Breast epithelium (tissue), 4 donors: Measurements from ENCODE around the gene ALDH5A1. TPM values are rescaled to one million over a fixed set of nuclear protein-coding genes. Genes with fewer than 3 reads are reported as not detected.

Experiments
- DNase-seq, 2 donors: peaks; one replicate each; pipeline ENCODE4 v3.0.0-alpha.2; 2019; ENCODE audit warnings: low spot score in 2 of 2
- H3K27ac ChIP-seq, 2 donors: fragments of 200-600 bp; sonication (generic) in 1 of 2; one replicate each; pipeline ENCODE4 v1.5.1; 2016 to 2019; ENCODE audit warnings: mild to moderate bottlenecking in 1 of 2
- H3K27me3 ChIP-seq, 2 donors: fragments of 200-600 bp; sonication (generic) in 1 of 2; one replicate each; pipeline versions ENCODE4 v1.5.1 to v1.6.0; 2017 to 2019; ENCODE audit warnings: control low read depth in 1 of 2, mild to moderate bottlenecking in 1 of 2
- H3K36me3 ChIP-seq: fragments of 200-600 bp; one replicate; pipeline ENCODE4 v1.5.1; 2019
- H3K4me1 ChIP-seq, 2 donors: fragments of 200-600 bp; sonication (generic); one replicate each; pipeline ENCODE4 v1.5.1; 2016 to 2019; ENCODE audit warnings: control low read depth in 1 of 2
- H3K4me3 ChIP-seq, 3 donors: fragments of 200-600 bp; sonication (generic); 1 replicate in 2 of 3; 2 replicates in 1 of 3; pipeline ENCODE4 v1.5.1; 2016 to 2019; ENCODE audit warnings: mild to moderate bottlenecking in 3 of 3, moderate library complexity in 2 of 3
- H3K9me3 ChIP-seq, 2 donors: fragments of 200-600 bp; sonication (generic) in 1 of 2; one replicate each; pipeline ENCODE4 v1.5.1; 2016 to 2019; ENCODE audit warnings: control low read depth in 1 of 2
- POLR2A ChIP-seq: fragments of 450-650 bp; IDR thresholded peaks from one replicate; pipeline ENCODE4 v1.6.1; 2016; ENCODE audit warnings: antibody characterized with exemption, mild to moderate bottlenecking, moderate library complexity
- POLR2AphosphoS5 ChIP-seq, 3 donors: sonication (generic); formaldehyde crosslinking; IDR thresholded peaks; one replicate each; pipeline ENCODE4 v1.6.1; 2017; ENCODE audit warnings: antibody characterized with exemption in 3 of 3
- intact Hi-C: fragments of 100-400 bp; cut with DNase I; formaldehyde crosslinking; loops from one replicate; pipeline ENCODE4 v1.15.1; 2023; ENCODE audit warnings: low total_unique reads
- total RNA-seq, 3 donors: library from RNA; depleted of rRNA; stranded (reverse); fragments of >200 nt; gene quantifications; one replicate each; pipeline ENCODE4 v1.1.0, GENCODE V29; 2016
- TF ChIP-seq, protein P1 (sequence below), 3 donors: fragments of 450-650 bp; IDR thresholded peaks; one replicate each; pipeline ENCODE4 v1.5.1; 2016 to 2017; ENCODE audit warnings: antibody characterized with exemption in 3 of 3, mild to moderate bottlenecking in 3 of 3, moderate library complexity in 3 of 3

The ALDH5A1 gene
- total RNA-seq, 3 donors from 2014 or later: 3.9 to 6.4 (median 6.1) TPM

DNA sequence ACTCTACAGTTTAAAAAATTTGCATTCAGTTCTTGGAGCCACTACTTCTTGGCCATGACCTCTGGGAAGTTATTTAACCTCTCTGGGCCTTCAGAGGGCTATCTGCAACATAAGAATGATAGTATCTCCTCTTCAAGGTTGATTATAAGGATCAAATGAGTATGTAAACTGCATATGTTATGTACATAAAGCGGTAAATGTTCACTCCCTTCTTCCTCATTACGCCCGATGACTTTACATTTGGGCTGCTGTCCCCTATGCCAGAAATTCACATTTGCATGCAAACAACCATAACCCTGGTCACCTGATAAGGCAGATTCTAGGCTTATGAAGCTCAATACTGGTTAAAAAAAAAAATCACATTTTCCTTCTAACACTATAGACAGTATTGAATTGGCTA, 50.4 kb downstream of the ALDH5A1 start:
- Histone ChIP-seq H3K9me3 (no peaks in the 10 kb centered on the region), H3K36me3 (no peaks in the 10 kb centered on the region), H3K27ac (no peak overlapping the region), H3K4me3 (no peak overlapping the region), H3K27me3 (peaks cover 0 to 5% of the 10 kb centered on the region in 2 donors), H3K4me1 (no peaks in the 10 kb centered on the region)
- DNase-seq: no peak
- intact Hi-C loops: no loop called here
- TF ChIP-seq, protein P1, sequence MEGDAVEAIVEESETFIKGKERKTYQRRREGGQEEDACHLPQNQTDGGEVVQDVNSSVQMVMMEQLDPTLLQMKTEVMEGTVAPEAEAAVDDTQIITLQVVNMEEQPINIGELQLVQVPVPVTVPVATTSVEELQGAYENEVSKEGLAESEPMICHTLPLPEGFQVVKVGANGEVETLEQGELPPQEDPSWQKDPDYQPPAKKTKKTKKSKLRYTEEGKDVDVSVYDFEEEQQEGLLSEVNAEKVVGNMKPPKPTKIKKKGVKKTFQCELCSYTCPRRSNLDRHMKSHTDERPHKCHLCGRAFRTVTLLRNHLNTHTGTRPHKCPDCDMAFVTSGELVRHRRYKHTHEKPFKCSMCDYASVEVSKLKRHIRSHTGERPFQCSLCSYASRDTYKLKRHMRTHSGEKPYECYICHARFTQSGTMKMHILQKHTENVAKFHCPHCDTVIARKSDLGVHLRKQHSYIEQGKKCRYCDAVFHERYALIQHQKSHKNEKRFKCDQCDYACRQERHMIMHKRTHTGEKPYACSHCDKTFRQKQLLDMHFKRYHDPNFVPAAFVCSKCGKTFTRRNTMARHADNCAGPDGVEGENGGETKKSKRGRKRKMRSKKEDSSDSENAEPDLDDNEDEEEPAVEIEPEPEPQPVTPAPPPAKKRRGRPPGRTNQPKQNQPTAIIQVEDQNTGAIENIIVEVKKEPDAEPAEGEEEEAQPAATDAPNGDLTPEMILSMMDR (IDR thresholded peaks at IDR 0.05): no peak
- TF ChIP-seq POLR2AphosphoS5 (IDR thresholded peaks at IDR 0.05) (no peak), POLR2A (no peak)

DNA sequence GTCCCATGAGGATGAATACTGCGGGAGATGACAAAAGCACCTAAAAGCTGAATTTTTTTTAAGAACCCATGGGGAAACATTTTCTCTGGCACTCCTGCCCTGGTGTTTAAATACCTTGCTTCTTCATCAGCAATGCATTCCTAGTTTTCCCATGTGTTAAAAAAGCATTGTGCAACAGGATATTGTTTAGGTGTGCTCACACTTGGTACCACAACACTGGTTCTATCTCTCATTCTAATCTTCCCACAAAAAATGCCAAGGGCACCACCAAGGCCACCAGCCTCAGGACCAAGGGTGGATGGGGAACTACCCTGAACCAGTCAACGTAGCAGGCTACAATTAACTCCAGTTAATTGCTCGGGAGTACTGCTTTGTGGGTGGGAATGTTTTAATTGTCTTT, 50.9 kb downstream of the ALDH5A1 start:
- H3K4me3 ChIP-seq: no peak overlapping the region
- no peak overlapping the region for H3K27ac ChIP-seq
- intact Hi-C loops: no loop called here
- no peaks in the 10 kb centered on the region for H3K9me3 ChIP-seq
- H3K4me1 ChIP-seq: no peaks in the 10 kb centered on the region
- peaks cover 0 to 5% of the 10 kb centered on the region in 2 donors for H3K27me3 ChIP-seq
- no peak for DNase-seq
- no peaks in the 10 kb centered on the region for H3K36me3 ChIP-seq
- TF ChIP-seq POLR2AphosphoS5 (IDR thresholded peaks at IDR 0.05) (no peak), POLR2A (no peak)
- TF ChIP-seq, protein P1 (IDR thresholded peaks at IDR 0.05): no peak

- TF ChIP-seq POLR2AphosphoS5 (IDR thresholded peaks at IDR 0.05) (no peak), POLR2A (no peak)
- TF ChIP-seq, protein P1 (IDR thresholded peaks at IDR 0.05): no peak
- no peaks in the 10 kb centered on the region for H3K9me3 ChIP-seq
- intact Hi-C loops: no loop called here
- H3K4me1 ChIP-seq: no peaks in the 10 kb centered on the region
- no peak overlapping the region for H3K4me3 ChIP-seq
- DNase-seq: no peak
- H3K36me3 ChIP-seq: no peaks in the 10 kb centered on the region
- H3K27me3 ChIP-seq: peaks cover 0 to 5% of the 10 kb centered on the region in 2 donors
- H3K27ac ChIP-seq: no peak overlapping the region
These were observed 51.7 kb downstream of the ALDH5A1 start for GRCh38 chr6:24546439-24546838.

GRCh38 chr6:24547243-24547642, 52.5 kb downstream of the ALDH5A1 start:
- no peak overlapping the region for H3K27ac ChIP-seq
- H3K27me3 ChIP-seq: peaks cover 0 to 5% of the 10 kb centered on the region in 2 donors
- H3K4me3 ChIP-seq: no peak overlapping the region
- TF ChIP-seq POLR2AphosphoS5 (IDR thresholded peaks at IDR 0.05): no peak
- TF ChIP-seq, protein P1 (IDR thresholded peaks at IDR 0.05): no peak
- no peak for TF ChIP-seq POLR2A
- H3K4me1 ChIP-seq: no peaks in the 10 kb centered on the region
- H3K36me3 ChIP-seq: no peaks in the 10 kb centered on the region
- no peak for DNase-seq
- intact Hi-C loops: no loop called here
- H3K9me3 ChIP-seq: no peaks in the 10 kb centered on the region

DNA sequence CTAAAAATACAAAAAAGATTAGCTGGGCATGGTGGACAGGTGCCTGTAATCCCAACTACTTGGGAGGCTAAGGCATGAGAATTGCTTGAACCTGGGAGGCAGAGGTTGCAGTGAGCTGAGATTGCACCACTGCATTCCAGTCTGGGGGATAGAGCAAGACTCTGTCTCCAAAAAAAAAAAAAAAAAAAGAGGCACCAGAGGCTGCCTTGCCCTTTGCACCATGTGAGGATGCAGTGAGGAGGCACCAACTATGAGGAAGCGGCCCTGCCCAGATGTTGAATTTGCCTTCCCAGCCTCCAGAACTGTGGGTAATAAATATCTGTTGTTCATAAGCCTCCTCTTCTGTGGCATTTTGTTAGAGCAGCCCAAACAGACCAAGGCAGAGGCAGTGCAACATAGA, 54.4 kb downstream of the ALDH5A1 start:
- Histone ChIP-seq H3K27me3 (peaks cover 0 to 5% of the 10 kb centered on the region in 2 donors), H3K9me3 (no peaks in the 10 kb centered on the region), H3K4me3 (no peak overlapping the region), H3K27ac (no peak overlapping the region), H3K36me3 (no peaks in the 10 kb centered on the region), H3K4me1 (no peaks in the 10 kb centered on the region)
- intact Hi-C loops: no loop called here
- TF ChIP-seq, protein P1 (IDR thresholded peaks at IDR 0.05): no peak
- TF ChIP-seq POLR2AphosphoS5 (IDR thresholded peaks at IDR 0.05): no peak
- no peak for TF ChIP-seq POLR2A
- no peak for DNase-seq
